Neural cell (in vitro differentiated cells): ENCODE results near the gene PERCC1.

Experiments used
- CTCF ChIP-seq: fragments of 450-650 bp; IDR thresholded peaks from 2 replicates; pipeline ENCODE4 v1.5.1; 2014; ENCODE audit warnings: antibody characterized with exemption, mild to moderate bottlenecking, moderate library complexity; ENCODE audit not compliant: poor library complexity, severe bottlenecking
- SMC3 ChIP-seq: fragments of 450-650 bp; conservative IDR thresholded peaks from 2 replicates; pipeline ENCODE4 v1.6.1; 2014; ENCODE audit warnings: antibody characterized with exemption, mild to moderate bottlenecking, moderate library complexity; ENCODE audit not compliant: poor library complexity
- TAF1 ChIP-seq: IDR thresholded peaks from 2 replicates; pipeline ENCODE4 v1.6.1; 2012; ENCODE audit warnings: low read depth

- TF ChIP-seq TAF1 (no peak), SMC3 (no peak), CTCF (no peak)
These were observed 33.5 kb downstream of the PERCC1 start for GRCh38 chr16:1464196-1464893.
